Gastrocnemius medialis (tissue), 4 donors: ENCODE results near the gene RAD51B. TPM values are rescaled to one million over a fixed set of nuclear protein-coding genes. Genes with fewer than 3 reads are reported as not detected.

ENCODE experiments used
- ATAC-seq, 2 donors: fragments of 150-250 bp; one replicate each; pipeline ENCODE4 v1.9.1; 2016
- DNase-seq, 2 donors: peaks; one replicate each; pipeline ENCODE4 v3.0.0-alpha.2; 2019
- H3K27ac ChIP-seq, 4 donors: fragments of 200-600 bp; sonication (generic); 1 replicate in 1 of 4; 2 replicates in 3 of 4; pipeline ENCODE4 v1.5.1; 2016 to 2018; ENCODE audit warnings: mild to moderate bottlenecking in 2 of 4, moderate library complexity in 1 of 4
- H3K27me3 ChIP-seq, 3 donors: fragments of 200-600 bp; sonication (generic) in 2 of 3; 1 replicate in 1 of 3; 2 replicates in 2 of 3; pipeline versions ENCODE4 v1.5.1 to v1.6.0; 2016 to 2019; ENCODE audit warnings: mild to moderate bottlenecking in 1 of 3, moderate library complexity in 1 of 3
- H3K36me3 ChIP-seq, 2 donors: fragments of 200-600 bp; sonication (generic) in 1 of 2; one replicate each; pipeline ENCODE4 v1.5.1; 2017 to 2018
- H3K4me1 ChIP-seq, 2 donors: fragments of 200-600 bp; sonication (generic) in 1 of 2; one replicate each; pipeline ENCODE4 v1.5.1; 2016 to 2017; ENCODE audit warnings: mild to moderate bottlenecking in 2 of 2
- H3K4me3 ChIP-seq, 4 donors: fragments of 200-600 bp; sonication (generic) in 3 of 4; 1 replicate in 1 of 4; 2 replicates in 3 of 4; pipeline ENCODE4 v1.5.1; 2016 to 2019; ENCODE audit warnings: mild to moderate bottlenecking in 2 of 4
- H3K9me3 ChIP-seq, 3 donors: fragments of 200-600 bp; sonication (generic) in 2 of 3; 1 replicate in 1 of 3; 2 replicates in 2 of 3; pipeline ENCODE4 v1.5.1; 2016 to 2019
- POLR2A ChIP-seq, 2 donors: fragments of 450-650 bp; IDR thresholded peaks; one replicate each; pipeline ENCODE4 v1.6.1; 2017; ENCODE audit warnings: antibody characterized with exemption in 2 of 2, mild to moderate bottlenecking in 2 of 2, moderate library complexity in 2 of 2
- in situ Hi-C, 4 donors: fragments of 200-750 bp; cut with MboI; loops; one replicate each; pipeline versions ENCODE4 v1.15.0 to v1.8.0; 2017; ENCODE audit warnings: low sequenced_read_pairs in 4 of 4
- intact Hi-C: fragments of 100-400 bp; cut with DNase I; formaldehyde crosslinking; loops from one replicate; pipeline ENCODE4 v1.15.1; 2023; ENCODE audit warnings: low total_unique reads
- total RNA-seq, 4 donors: library from RNA; depleted of rRNA; stranded (reverse); fragments of >200 nt; gene quantifications; one replicate each; pipeline versions ENCODE4 v1.1.0 to v1.2.3, GENCODE V29; 2016
- TF ChIP-seq, protein P1 (sequence below), 5 experiments: fragments of 450-650 bp in 3 of 5; fragments of 200-600 bp in 2 of 5; sonication (generic) in 2 of 5; IDR thresholded peaks in 4 of 5; conservative IDR thresholded peaks in 1 of 5; 1 replicate in 4 of 5; 2 replicates in 1 of 5; pipeline ENCODE4 v1.5.1; 2016 to 2019; ENCODE audit warnings: antibody characterized with exemption in 5 of 5, mild to moderate bottlenecking in 3 of 5, moderate library complexity in 3 of 5

RAD51B gene
- total RNA-seq, 4 donors from 2014 or later, result 1.6 to 3.3 (median 2.4) TPM

DNA sequence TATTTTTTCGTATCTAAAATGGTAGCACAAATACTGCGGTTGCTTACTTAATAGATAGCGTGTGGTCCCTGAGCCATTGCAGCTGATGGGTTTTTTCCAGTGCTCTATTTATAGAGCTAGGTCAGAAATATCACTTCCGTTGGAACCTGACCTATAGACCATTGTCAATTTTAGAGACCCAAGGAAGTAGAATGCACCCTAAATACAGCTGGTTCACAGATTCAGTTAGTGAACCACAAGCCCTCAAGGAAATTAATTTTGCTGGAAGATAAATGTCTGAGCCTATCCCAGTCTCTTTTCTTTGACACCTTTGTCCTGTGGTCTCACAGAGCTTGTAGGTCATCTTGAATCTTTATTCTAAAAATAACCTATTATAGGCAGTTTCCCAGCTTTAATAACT is 582.3 kb downstream of the RAD51B start:
- ATAC-seq (peak; percentile 45 to 76), DNase-seq (no peak)
- peak overlapping the region in 3 of 4 donors; percentile 13 to 36 (median 31) for H3K27ac ChIP-seq
- no peaks in the 10 kb centered on the region for H3K9me3 ChIP-seq
- peak overlapping the region in 1 of 4 donors; percentile 16 for H3K4me3 ChIP-seq
- intact Hi-C loops, result no loop called here
- H3K4me1 ChIP-seq, result peaks cover 23 to 32% of the 10 kb centered on the region in 2 donors
- no peaks in the 10 kb centered on the region for H3K36me3 ChIP-seq
- no peaks in the 10 kb centered on the region for H3K27me3 ChIP-seq
- TF ChIP-seq POLR2A (IDR thresholded peaks at IDR 0.05), result no peak
- TF ChIP-seq, protein P1, sequence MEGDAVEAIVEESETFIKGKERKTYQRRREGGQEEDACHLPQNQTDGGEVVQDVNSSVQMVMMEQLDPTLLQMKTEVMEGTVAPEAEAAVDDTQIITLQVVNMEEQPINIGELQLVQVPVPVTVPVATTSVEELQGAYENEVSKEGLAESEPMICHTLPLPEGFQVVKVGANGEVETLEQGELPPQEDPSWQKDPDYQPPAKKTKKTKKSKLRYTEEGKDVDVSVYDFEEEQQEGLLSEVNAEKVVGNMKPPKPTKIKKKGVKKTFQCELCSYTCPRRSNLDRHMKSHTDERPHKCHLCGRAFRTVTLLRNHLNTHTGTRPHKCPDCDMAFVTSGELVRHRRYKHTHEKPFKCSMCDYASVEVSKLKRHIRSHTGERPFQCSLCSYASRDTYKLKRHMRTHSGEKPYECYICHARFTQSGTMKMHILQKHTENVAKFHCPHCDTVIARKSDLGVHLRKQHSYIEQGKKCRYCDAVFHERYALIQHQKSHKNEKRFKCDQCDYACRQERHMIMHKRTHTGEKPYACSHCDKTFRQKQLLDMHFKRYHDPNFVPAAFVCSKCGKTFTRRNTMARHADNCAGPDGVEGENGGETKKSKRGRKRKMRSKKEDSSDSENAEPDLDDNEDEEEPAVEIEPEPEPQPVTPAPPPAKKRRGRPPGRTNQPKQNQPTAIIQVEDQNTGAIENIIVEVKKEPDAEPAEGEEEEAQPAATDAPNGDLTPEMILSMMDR (IDR thresholded peaks at IDR 0.05 in 4 of 5, conservative IDR thresholded peaks at IDR 0.05 in 1 of 5), result no peak
- in situ Hi-C loops, result no loop called here

DNA sequence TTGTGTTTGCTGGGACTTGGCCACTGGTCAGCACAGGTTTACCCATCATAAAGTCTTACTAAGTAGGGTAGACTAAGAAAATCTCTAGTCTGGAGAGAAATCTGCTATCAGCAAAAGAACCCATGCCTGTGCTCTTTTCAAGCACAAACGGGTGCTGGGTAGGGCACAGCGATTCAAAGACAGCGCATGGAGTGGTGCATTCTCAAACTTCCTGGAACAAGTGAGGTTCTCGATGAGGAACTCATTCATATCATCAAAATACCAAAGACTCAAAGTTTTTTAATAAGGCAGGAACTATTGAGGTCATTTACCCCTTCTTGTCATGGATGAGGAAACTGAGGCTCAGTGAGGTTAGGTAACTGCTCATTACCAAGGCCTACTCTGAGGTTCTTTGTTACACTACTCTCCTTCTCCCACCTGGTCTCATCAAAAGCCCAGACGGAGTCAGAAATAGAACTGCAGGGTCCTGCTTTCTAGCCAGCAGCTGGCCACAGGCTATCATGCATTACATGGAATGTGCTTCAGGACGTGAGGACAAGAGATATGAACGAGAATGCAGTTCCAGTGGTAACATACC is 583.0 kb downstream of the RAD51B start:
- ATAC-seq (no peak), DNase-seq (no peak)
- Histone ChIP-seq H3K27ac (peak overlapping the region in 1 of 4 donors; percentile 36), H3K4me3 (no peak overlapping the region), H3K9me3 (no peaks in the 10 kb centered on the region), H3K36me3 (no peaks in the 10 kb centered on the region), H3K4me1 (peaks cover 23 to 32% of the 10 kb centered on the region in 2 donors), H3K27me3 (no peaks in the 10 kb centered on the region)
- in situ Hi-C loops (no loop called here), intact Hi-C loops (no loop called here)
- no peak for TF ChIP-seq POLR2A (IDR thresholded peaks at IDR 0.05)
- TF ChIP-seq, protein P1 (IDR thresholded peaks at IDR 0.05 in 4 of 5, conservative IDR thresholded peaks at IDR 0.05 in 1 of 5), result no peak

DNA sequence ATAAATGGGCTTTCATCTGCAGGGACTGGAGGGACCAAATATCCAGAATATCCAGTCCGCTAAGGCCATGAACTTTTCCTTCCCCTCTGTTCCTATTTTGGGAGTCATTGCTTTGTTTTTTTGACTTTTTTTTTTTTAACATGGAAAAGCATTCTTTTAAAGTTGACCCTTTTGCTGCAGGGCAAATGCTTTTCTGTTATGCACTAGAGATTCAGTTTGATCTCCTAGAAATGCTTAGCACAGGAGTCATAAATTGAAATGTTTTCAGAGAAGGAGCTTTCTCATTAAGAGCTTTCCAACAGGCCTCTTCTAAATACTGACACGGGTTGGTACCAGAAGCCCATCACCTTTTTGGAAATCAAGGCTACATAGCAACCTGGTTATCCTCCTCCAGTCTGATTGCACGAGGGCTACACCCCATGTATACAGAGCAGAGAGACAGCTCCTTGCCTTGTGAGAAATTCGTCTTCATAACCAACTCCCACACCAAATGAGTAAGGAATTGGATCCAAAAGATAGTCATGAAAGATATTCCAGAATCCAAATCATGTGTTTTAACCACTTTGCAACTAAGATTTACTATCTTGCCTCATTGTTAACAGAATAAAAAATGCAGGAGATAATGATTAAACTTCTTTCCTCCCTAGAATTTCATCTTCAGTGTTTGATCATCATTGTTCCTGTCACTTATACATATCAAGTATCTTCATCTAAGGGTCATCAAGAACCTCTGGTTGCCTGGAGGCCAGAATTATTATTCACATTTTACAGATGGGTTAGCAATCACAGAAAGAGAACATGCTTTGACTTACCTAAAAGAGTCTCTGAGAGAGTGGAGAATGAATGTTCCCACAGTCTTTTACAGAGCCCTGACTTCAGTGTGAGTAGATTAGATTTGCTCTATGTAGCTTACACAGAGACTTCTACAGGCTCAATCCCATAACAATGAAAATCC is 583.9 kb downstream of the RAD51B start:
- Histone ChIP-seq H3K27ac (no peak overlapping the region), H3K36me3 (no peaks in the 10 kb centered on the region), H3K4me3 (no peak overlapping the region), H3K27me3 (no peaks in the 10 kb centered on the region), H3K4me1 (peaks cover 23 to 32% of the 10 kb centered on the region in 2 donors), H3K9me3 (no peaks in the 10 kb centered on the region)
- ATAC-seq (no peak), DNase-seq (no peak)
- TF ChIP-seq, protein P1 (IDR thresholded peaks at IDR 0.05 in 4 of 5, conservative IDR thresholded peaks at IDR 0.05 in 1 of 5), result no peak
- TF ChIP-seq POLR2A (IDR thresholded peaks at IDR 0.05), result no peak
- in situ Hi-C loops, result no loop called here
- intact Hi-C loops, result no loop called here

DNA sequence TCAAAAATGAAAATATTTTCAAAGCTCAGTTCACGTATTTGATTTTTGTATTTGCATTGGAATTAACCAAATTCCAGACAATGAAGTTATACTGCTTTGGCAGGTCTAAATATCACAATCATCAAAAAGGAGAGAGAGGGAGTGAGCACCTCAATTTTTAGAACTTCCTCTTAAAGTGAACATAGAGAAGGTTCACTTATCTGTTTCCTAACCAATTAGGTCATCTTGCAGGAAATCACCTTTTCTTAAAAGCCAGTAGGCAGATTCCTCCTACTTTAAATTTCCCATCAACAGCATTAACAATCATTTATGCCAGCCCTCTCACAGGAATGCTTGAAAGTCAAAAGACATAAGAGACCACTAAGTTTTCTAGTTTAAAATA is 584.6 kb downstream of the RAD51B start:
- peaks cover 23 to 32% of the 10 kb centered on the region in 2 donors for H3K4me1 ChIP-seq
- intact Hi-C loops, result no loop called here
- no peaks in the 10 kb centered on the region for H3K27me3 ChIP-seq
- H3K9me3 ChIP-seq, result no peaks in the 10 kb centered on the region
- H3K27ac ChIP-seq, result no peak overlapping the region
- in situ Hi-C loops, result no loop called here
- ATAC-seq (no peak), DNase-seq (no peak)
- no peak for TF ChIP-seq POLR2A (IDR thresholded peaks at IDR 0.05)
- TF ChIP-seq, protein P1 (IDR thresholded peaks at IDR 0.05 in 4 of 5, conservative IDR thresholded peaks at IDR 0.05 in 1 of 5), result no peak
- H3K36me3 ChIP-seq, result no peaks in the 10 kb centered on the region
- H3K4me3 ChIP-seq, result no peak overlapping the region
